BJ (cell line): ENCODE data around the gene KPNA3. TPM values are rescaled to one million over a fixed set of nuclear protein-coding genes. Genes with fewer than 3 reads are reported as not detected.

Experiments
- CTCF ChIA-PET: fragments of 350-600 bp; formaldehyde crosslinking; extraction: SDS; loops from one replicate; lab custom pipeline; 2021; ENCODE audit warnings: antibody characterized with exemption, inconsistent platforms; lab: Yijun Ruan, JAX
- POLR2A ChIA-PET: fragments of 300-600 bp; sonication (Branson Sonifier 250); formaldehyde crosslinking; extraction: SDS; loops from one replicate; lab custom pipeline; 2021; ENCODE audit warnings: antibody characterized with exemption; lab: Charles Lee
- DNase-seq: peaks from one replicate; pipeline ENCODE4 v3.0.0-alpha.2; 2011; ENCODE audit warnings: low read depth
- H3K27me3 ChIP-seq: 2 replicates; pipeline ENCODE4 v1.6.0; 2011; ENCODE audit warnings: low read length; ENCODE audit not compliant: control insufficient read depth, insufficient read depth
- H3K36me3 ChIP-seq: 2 replicates; pipeline ENCODE4 v1.5.1; 2011; ENCODE audit warnings: low read length; ENCODE audit not compliant: control insufficient read depth, insufficient read depth
- H3K4me3 ChIP-seq: 2 replicates; pipeline ENCODE4 v1.5.1; 2011; ENCODE audit warnings: low read depth, mild to moderate bottlenecking, control low read depth, low read length
- CTCF ChIP-seq: IDR thresholded peaks from 2 replicates; pipeline ENCODE4 v1.5.1; 2011; ENCODE audit warnings: low read depth, mild to moderate bottlenecking, control low read depth, inconsistent platforms, low read length, moderate library complexity; ENCODE audit not compliant: insufficient read depth
- polyA minus RNA-seq: library from RNA; depleted of rRNA, polyadenylated mRNA; stranded (reverse); fragments of >200 nt; gene quantifications from 2 replicates; pipeline ENCODE4 v1.2.3, GENCODE V29; 2011; rRNA and poly(A)+ RNA removed
- polyA plus RNA-seq: library from polyadenylated mRNA; depleted of rRNA; stranded (reverse); fragments of >200 nt; gene quantifications from 2 replicates; pipeline ENCODE4 v1.2.3, GENCODE V29; 2011; rRNA removed

KPNA3 gene
- polyA plus RNA-seq (14.9 and 28.1 TPM in 2 replicates), polyA minus RNA-seq (21.5 and 29.9 TPM in 2 replicates)

DNA sequence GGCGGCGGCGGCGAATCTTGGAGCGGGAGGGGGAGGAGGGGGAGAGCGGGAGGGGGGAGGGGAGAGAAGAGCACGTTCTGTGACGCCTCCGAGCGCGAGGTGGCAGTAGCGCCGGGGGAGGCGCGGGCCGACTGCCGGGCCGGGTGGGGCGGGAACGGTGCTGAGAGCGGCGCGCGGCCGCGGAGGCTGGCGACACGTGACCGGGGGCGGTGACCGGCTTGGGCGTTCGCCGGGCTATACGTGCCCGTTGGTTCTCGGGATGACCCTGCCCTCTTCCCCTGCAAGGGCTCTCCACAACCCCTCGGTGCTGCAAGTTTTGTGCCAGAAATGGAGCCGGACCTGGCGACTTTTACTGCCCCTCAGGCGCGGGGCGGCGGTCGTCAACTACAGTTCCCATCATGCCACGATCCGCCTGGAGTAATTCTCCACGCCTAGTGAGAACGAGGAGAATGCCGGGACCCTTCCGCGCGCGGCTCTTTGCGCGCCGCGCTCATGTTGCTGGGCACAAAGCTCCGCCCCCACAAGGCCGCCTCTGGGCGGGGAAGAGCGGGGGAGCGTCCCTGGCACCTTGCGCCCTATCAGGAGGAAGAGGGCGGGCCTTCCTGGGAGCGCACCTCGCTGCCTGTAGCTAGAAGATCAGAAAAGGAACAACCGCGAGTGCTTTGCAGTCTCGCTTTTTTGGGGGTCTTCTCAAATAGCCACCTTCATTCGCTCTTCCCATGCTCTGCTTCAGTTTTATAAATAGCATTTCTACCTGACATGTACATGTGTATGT is at the start of gene KPNA3:
Gene KPNA3, minus strand, starts transcription at position 133 of the 775 bp plus-strand sequence. CDS start 176 bp downstream, outside the sequence.
- ChIA-PET POLR2A (interaction anchor here (0.6 to 0.8 kb wide), 7 partner anchors 17 to 1852 kb away, joined by 3 to 17 read pairs (median 8); partner anchors contain the start of gene CAB39L), CTCF (interaction anchor here (1.0 kb wide), 1 partner anchor 16 kb away, joined by 3 read pairs; no protein-coding TSS in a partner anchor)
- TF ChIP-seq CTCF: no peak
- peak; percentile 78 for DNase-seq
- no peaks in the 10 kb centered on the region for H3K27me3 ChIP-seq
- peak within 1 kb of the TSS; percentile 50 for H3K4me3 ChIP-seq
- H3K36me3 ChIP-seq: no peaks in the 10 kb centered on the region

DNA sequence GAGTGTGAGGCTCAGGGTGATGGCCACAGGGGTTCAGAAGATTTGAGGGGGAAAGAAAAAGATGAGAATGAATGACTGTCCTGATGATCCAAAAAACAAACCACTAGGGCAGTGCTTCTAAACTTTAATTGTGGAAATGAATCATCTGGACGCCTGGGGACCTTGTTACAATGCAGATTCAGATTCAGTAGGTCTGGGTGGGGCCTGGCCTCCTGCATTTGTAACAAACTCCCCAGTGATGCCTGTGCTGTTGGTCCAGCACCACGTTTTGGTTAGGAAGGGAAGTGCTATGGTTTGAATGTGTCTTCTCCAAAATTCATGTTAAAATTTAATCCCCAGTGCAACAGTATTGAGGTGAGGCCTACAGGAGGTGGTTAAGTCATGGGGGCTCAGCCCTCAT is 49.5 kb upstream of the KPNA3 start:
- Histone ChIP-seq H3K4me3 (no peak overlapping the region), H3K27me3 (no peaks in the 10 kb centered on the region), H3K36me3 (no peaks in the 10 kb centered on the region)
- DNase-seq: no peak
- ChIA-PET POLR2A (no interaction called here), CTCF (no interaction called here)
- no peak for TF ChIP-seq CTCF

DNA sequence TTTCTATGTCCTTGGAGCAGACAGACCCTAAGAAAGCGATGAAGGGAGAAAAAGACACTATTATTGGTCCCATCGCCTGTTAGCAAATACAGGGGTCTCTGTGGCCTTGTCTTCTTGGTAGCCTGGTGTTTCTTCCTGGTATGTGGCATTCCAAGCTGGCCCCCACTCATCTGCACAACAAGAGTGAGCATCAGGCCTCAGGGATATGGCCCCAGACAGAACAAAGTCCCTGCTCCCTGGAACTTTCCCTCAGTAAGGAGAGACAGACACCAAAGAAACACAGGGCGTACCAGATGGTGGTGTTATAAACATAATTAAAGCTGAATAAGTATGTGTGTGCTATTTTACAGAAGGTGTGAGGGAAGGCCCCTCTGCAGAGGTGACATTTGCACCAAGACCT is 48.2 kb upstream of the KPNA3 start:
- Histone ChIP-seq H3K27me3 (no peaks in the 10 kb centered on the region), H3K36me3 (no peaks in the 10 kb centered on the region), H3K4me3 (no peak overlapping the region)
- POLR2A ChIA-PET: no interaction called here
- CTCF ChIA-PET: no interaction called here
- no peak for DNase-seq
- no peak for TF ChIP-seq CTCF

GRCh38 chr13:49840266-49840665 is 47.8 kb upstream of the KPNA3 start:
- H3K4me3 ChIP-seq: no peak overlapping the region
- ChIA-PET POLR2A (no interaction called here), CTCF (no interaction called here)
- no peaks in the 10 kb centered on the region for H3K36me3 ChIP-seq
- H3K27me3 ChIP-seq: no peaks in the 10 kb centered on the region
- DNase-seq: no peak
- TF ChIP-seq CTCF: no peak

DNA sequence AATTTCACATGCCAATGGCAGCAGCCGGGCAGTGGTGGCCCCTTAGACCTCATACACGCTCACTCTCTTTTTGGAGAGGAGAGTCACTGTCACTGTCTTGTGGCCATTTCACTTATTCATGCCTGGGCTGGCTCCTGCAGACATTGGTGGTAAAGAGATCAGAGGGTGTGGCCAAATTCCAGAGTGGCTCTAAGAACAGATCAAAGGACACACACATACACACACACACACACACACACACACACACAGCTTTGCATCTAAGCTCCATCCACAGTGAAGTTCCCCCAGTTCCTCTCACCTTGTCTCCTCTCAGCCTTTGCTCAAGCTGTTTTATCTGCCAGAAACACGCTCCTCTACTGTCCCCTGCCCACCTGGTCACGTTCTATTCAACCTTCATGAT is 46.5 kb upstream of the KPNA3 start:
- no peaks in the 10 kb centered on the region for H3K36me3 ChIP-seq
- no peak for DNase-seq
- POLR2A ChIA-PET: no interaction called here
- no peak overlapping the region for H3K4me3 ChIP-seq
- no peaks in the 10 kb centered on the region for H3K27me3 ChIP-seq
- TF ChIP-seq CTCF: no peak
- CTCF ChIA-PET: no interaction called here
